H9 (cell line): ENCODE measurements around the gene C20orf144. TPM values are rescaled to one million over a fixed set of nuclear protein-coding genes. Genes with fewer than 3 reads are reported as not detected.

Source experiments
- DNase-seq: peaks from one replicate; pipeline ENCODE4 v3.0.0-alpha.2; 2017
- H2AFZ ChIP-seq: one replicate; pipeline ENCODE4 v1.6.1; 2013; ENCODE audit warnings: mild to moderate bottlenecking, low read length, control low read depth, moderate library complexity
- H2AK5ac ChIP-seq: 2 replicates; pipeline ENCODE4 v1.6.1; 2013; ENCODE audit warnings: low read length, control low read depth, mixed read lengths; ENCODE audit not compliant: insufficient read length
- H2BK120ac ChIP-seq: one replicate; pipeline ENCODE4 v1.6.1; 2013; ENCODE audit warnings: low read depth, mild to moderate bottlenecking, low read length, control low read depth, inconsistent platforms; ENCODE audit not compliant: poor library complexity, severe bottlenecking
- H2BK12ac ChIP-seq: 2 replicates; pipeline ENCODE4 v1.6.1; 2013; ENCODE audit warnings: low read length, control low read depth, mixed read lengths, low read depth; ENCODE audit not compliant: insufficient read length
- H2BK15ac ChIP-seq: 2 replicates; pipeline ENCODE4 v1.6.1; 2013; ENCODE audit warnings: low read depth, low read length, control low read depth
- H2BK20ac ChIP-seq: one replicate; pipeline ENCODE4 v1.6.1; 2013; ENCODE audit warnings: low read depth, mild to moderate bottlenecking, low read length, control low read depth, inconsistent platforms; ENCODE audit not compliant: poor library complexity, severe bottlenecking
- H2BK5ac ChIP-seq: 2 replicates; pipeline ENCODE4 v1.6.1; 2013; ENCODE audit warnings: low read length, control low read depth, mixed read lengths; ENCODE audit not compliant: insufficient read length
- H3K14ac ChIP-seq: 2 replicates; pipeline ENCODE4 v1.6.1; 2013; ENCODE audit warnings: low read length, control low read depth; ENCODE audit not compliant: insufficient read depth
- H3K18ac ChIP-seq: 2 replicates; pipeline ENCODE4 v1.6.1; 2013; ENCODE audit warnings: low read depth, mild to moderate bottlenecking, mixed read lengths, low read length, control low read depth; ENCODE audit not compliant: insufficient read length
- H3K23ac ChIP-seq: 2 replicates; pipeline ENCODE4 v1.6.1; 2013; ENCODE audit warnings: low read length, control low read depth, mixed read lengths, low read depth; ENCODE audit not compliant: insufficient read length
- H3K23me2 ChIP-seq: 2 replicates; pipeline ENCODE4 v1.6.1; 2013; ENCODE audit warnings: low read depth, mild to moderate bottlenecking, mixed read lengths, low read length, control low read depth; ENCODE audit not compliant: insufficient read length, poor library complexity, severe bottlenecking
- H3K27ac ChIP-seq: 2 replicates; pipeline ENCODE4 v1.5.1; 2013; ENCODE audit warnings: low read length, control low read depth, mixed read lengths, low read depth; ENCODE audit not compliant: insufficient read length
- H3K27me3 ChIP-seq: 2 replicates; pipeline ENCODE4 v1.6.1; 2013; ENCODE audit warnings: low read length, control low read depth, inconsistent platforms; ENCODE audit not compliant: insufficient read depth
- H3K4ac ChIP-seq: 2 replicates; pipeline ENCODE4 v1.6.1; 2013; ENCODE audit warnings: low read depth, mild to moderate bottlenecking, control low read depth, inconsistent platforms, low read length, moderate library complexity
- H3K4me1 ChIP-seq: 2 replicates; pipeline ENCODE4 v1.6.1; 2013; ENCODE audit warnings: low read length, control low read depth, inconsistent platforms; ENCODE audit not compliant: insufficient read depth
- H3K4me2 ChIP-seq: 2 replicates; pipeline ENCODE4 v1.6.1; 2013; ENCODE audit warnings: low read length, control low read depth, mixed read lengths; ENCODE audit not compliant: insufficient read length, insufficient read depth
- H3K56ac ChIP-seq: 2 replicates; pipeline ENCODE4 v1.6.1; 2013; ENCODE audit warnings: low read depth, mild to moderate bottlenecking, mixed read lengths, low read length, control low read depth; ENCODE audit not compliant: insufficient read length
- H3K79me1 ChIP-seq: 2 replicates; pipeline ENCODE4 v1.6.1; 2013; ENCODE audit warnings: low read depth, mild to moderate bottlenecking, moderate library complexity, low read length, control low read depth, inconsistent platforms; ENCODE audit not compliant: insufficient read depth, poor library complexity, severe bottlenecking
- H3K79me2 ChIP-seq: 2 replicates; pipeline ENCODE4 v1.6.1; 2013; ENCODE audit warnings: low read length, control low read depth, inconsistent platforms; ENCODE audit not compliant: insufficient read depth
- H3K9ac ChIP-seq: 2 replicates; pipeline ENCODE4 v1.6.1; 2013; ENCODE audit warnings: low read length, control low read depth, mixed read lengths; ENCODE audit not compliant: insufficient read length; ENCODE audit errors: extremely low read depth
- H3K9me3 ChIP-seq: one replicate; pipeline ENCODE4 v1.6.1; 2013; ENCODE audit warnings: low read depth, low read length, inconsistent platforms; ENCODE audit not compliant: control insufficient read depth
- H3T11ph ChIP-seq: one replicate; pipeline ENCODE4 v1.6.1; 2013; ENCODE audit warnings: mild to moderate bottlenecking, low read length, control low read depth, inconsistent platforms
- H4K20me1 ChIP-seq: one replicate; pipeline ENCODE4 v1.6.1; 2013; ENCODE audit not compliant: control insufficient read depth, insufficient read length, insufficient read depth
- H4K5ac ChIP-seq: 2 replicates; pipeline ENCODE4 v1.6.1; 2013; ENCODE audit warnings: low read depth, mild to moderate bottlenecking, mixed read lengths, low read length, control low read depth; ENCODE audit not compliant: insufficient read length
- H4K8ac ChIP-seq: replicated peaks from 2 replicates; pipeline ENCODE4 v1.6.1; 2013; ENCODE audit warnings: low read length, control low read depth, mixed read lengths, low read depth; ENCODE audit not compliant: insufficient read length
- H4K91ac ChIP-seq: 2 replicates; pipeline ENCODE4 v1.6.1; 2013; ENCODE audit warnings: low read depth, mild to moderate bottlenecking, moderate library complexity, mixed read lengths, low read length, control low read depth; ENCODE audit not compliant: insufficient read length
- H3K27ac Mint-ChIP-seq, 3 experiments: 2 replicates in 2 of 3; 3 replicates in 1 of 3; pipeline ENCODE4 v1.8.0; 2020 to 2021; ENCODE audit warnings: mixed read lengths in 3 of 3, mild to moderate bottlenecking in 1 of 3, moderate library complexity in 1 of 3
- H3K27me3 Mint-ChIP-seq: 2 replicates; pipeline ENCODE4 v1.8.0; 2021; ENCODE audit warnings: low read depth, mild to moderate bottlenecking, moderate library complexity, mixed read lengths
- H3K36me3 Mint-ChIP-seq, 3 experiments: 2 replicates in 2 of 3; 3 replicates in 1 of 3; pipeline ENCODE4 v1.8.0; 2020 to 2021; ENCODE audit warnings: low read depth in 3 of 3, mixed read lengths in 3 of 3; ENCODE audit not compliant: insufficient read depth in 1 of 3
- H3K4me1 Mint-ChIP-seq, 2 experiments: 2 replicates each; pipeline ENCODE4 v1.8.0; 2020; ENCODE audit warnings: mixed read lengths in 2 of 2
- H3K4me3 Mint-ChIP-seq, 2 experiments: 2 replicates in 1 of 2; 3 replicates in 1 of 2; pipeline ENCODE4 v1.8.0; 2020 to 2021; ENCODE audit warnings: mild to moderate bottlenecking in 2 of 2, mixed read lengths in 2 of 2, moderate library complexity in 1 of 2
- H3K9me3 Mint-ChIP-seq, 2 experiments: 2 replicates in 1 of 2; 3 replicates in 1 of 2; pipeline ENCODE4 v1.8.0; 2020; ENCODE audit warnings: mild to moderate bottlenecking in 2 of 2, mixed read lengths in 2 of 2, moderate library complexity in 1 of 2
- WGBS: extraction: QIAGEN DNeasy Blood & Tissue Kit; methylation state at CpG from one replicate; pipeline ENCODE4 v1.1.7; 2013; ENCODE audit warnings: missing lambda C conversion rate, low lambda C conversion rate, mixed read lengths; ENCODE audit not compliant: insufficient read length; ENCODE audit errors: extremely low coverage; 5-methylcytosine and 5-hydroxymethylcytosine counted together
- total RNA-seq: library from RNA; stranded (reverse); gene quantifications from 2 replicates; pipeline ENCODE4 v1.2.1, GENCODE V29; 2021
- TF ChIP-seq, protein P1 (sequence below): fragments of 200-600 bp; sonication (generic); conservative IDR thresholded peaks from 3 replicates; pipeline ENCODE4 v1.8.0; 2021; ENCODE audit warnings: antibody characterized with exemption, mild to moderate bottlenecking

The C20orf144 gene
- total RNA-seq, 1 experiment from 2014 or later, result 0.26 TPM

DNA sequence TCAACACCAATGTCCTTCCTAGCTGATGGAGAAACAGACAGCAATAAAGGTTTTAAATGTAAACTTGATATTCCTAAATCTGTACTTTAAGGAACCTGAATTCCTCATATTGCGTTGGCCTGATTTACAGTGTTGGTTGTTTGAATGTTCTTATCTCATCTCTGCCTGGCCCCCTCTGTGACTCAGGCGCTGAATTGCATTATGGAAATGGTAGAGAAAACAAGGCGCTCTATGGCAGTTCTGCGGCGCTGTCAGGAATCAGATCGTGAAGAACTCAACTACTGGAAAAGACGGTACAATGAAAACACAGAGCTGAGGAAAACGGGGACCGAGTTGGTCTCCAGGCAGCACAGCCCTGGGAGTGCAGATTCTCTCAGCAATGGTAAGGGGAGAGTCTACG lies 32.6 kb upstream of the C20orf144 start:
- no peak overlapping the region for H2AK5ac ChIP-seq
- Mint-ChIP-seq H3K4me3 (no peak overlapping the region), H3K4me1 (no peaks in the 10 kb centered on the region), H3K27me3 (no peaks in the 10 kb centered on the region), H3K9me3 (no peaks in the 10 kb centered on the region), H3K27ac (no peak overlapping the region), H3K36me3 (peaks cover 16 to 73% (median 43%) of the 10 kb centered on the region in 3 experiments; a peak in 6 of 7 replicates)
- DNase-seq, result no peak
- WGBS, result no CpG with 5 or more reads among the region's 10 CpGs
- H3K4me1 ChIP-seq, result no peaks in the 10 kb centered on the region
- H3K18ac ChIP-seq, result no peak overlapping the region
- no peak overlapping the region for H3K4me2 ChIP-seq
- H3K56ac ChIP-seq, result no peak overlapping the region
- no peak overlapping the region for H3K9ac ChIP-seq
- no peaks in the 10 kb centered on the region for H3K79me2 ChIP-seq
- no peak overlapping the region for H3K4ac ChIP-seq
- no peak overlapping the region for H4K5ac ChIP-seq
- no peaks in the 10 kb centered on the region for H3K23me2 ChIP-seq
- no peak overlapping the region for H4K91ac ChIP-seq
- no peaks in the 10 kb centered on the region for H4K20me1 ChIP-seq
- H2BK12ac ChIP-seq, result no peak overlapping the region
- TF ChIP-seq, protein P1, sequence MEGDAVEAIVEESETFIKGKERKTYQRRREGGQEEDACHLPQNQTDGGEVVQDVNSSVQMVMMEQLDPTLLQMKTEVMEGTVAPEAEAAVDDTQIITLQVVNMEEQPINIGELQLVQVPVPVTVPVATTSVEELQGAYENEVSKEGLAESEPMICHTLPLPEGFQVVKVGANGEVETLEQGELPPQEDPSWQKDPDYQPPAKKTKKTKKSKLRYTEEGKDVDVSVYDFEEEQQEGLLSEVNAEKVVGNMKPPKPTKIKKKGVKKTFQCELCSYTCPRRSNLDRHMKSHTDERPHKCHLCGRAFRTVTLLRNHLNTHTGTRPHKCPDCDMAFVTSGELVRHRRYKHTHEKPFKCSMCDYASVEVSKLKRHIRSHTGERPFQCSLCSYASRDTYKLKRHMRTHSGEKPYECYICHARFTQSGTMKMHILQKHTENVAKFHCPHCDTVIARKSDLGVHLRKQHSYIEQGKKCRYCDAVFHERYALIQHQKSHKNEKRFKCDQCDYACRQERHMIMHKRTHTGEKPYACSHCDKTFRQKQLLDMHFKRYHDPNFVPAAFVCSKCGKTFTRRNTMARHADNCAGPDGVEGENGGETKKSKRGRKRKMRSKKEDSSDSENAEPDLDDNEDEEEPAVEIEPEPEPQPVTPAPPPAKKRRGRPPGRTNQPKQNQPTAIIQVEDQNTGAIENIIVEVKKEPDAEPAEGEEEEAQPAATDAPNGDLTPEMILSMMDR, result no peak
- H3K27ac ChIP-seq, result no peak overlapping the region
- H3K79me1 ChIP-seq, result no peaks in the 10 kb centered on the region
- H3K27me3 ChIP-seq, result no peaks in the 10 kb centered on the region
- H2BK20ac ChIP-seq, result no peak overlapping the region
- H4K8ac ChIP-seq, result no peak overlapping the region
- no peak overlapping the region for H2BK120ac ChIP-seq
- H2AFZ ChIP-seq, result no peak overlapping the region
- H2BK15ac ChIP-seq, result no peak overlapping the region
- no peak overlapping the region for H3K14ac ChIP-seq
- H3K23ac ChIP-seq, result no peak overlapping the region
- no peak overlapping the region for H3T11ph ChIP-seq
- no peak overlapping the region for H2BK5ac ChIP-seq
- no peaks in the 10 kb centered on the region for H3K9me3 ChIP-seq
